Measurements from ENCODE around the gene CCDC85B. TPM values are rescaled to one million over a fixed set of nuclear protein-coding genes. Genes with fewer than 3 reads are reported as not detected.

CCDC85B gene
- 93.7 and 145 TPM in 2 replicates for total RNA-seq

DNA sequence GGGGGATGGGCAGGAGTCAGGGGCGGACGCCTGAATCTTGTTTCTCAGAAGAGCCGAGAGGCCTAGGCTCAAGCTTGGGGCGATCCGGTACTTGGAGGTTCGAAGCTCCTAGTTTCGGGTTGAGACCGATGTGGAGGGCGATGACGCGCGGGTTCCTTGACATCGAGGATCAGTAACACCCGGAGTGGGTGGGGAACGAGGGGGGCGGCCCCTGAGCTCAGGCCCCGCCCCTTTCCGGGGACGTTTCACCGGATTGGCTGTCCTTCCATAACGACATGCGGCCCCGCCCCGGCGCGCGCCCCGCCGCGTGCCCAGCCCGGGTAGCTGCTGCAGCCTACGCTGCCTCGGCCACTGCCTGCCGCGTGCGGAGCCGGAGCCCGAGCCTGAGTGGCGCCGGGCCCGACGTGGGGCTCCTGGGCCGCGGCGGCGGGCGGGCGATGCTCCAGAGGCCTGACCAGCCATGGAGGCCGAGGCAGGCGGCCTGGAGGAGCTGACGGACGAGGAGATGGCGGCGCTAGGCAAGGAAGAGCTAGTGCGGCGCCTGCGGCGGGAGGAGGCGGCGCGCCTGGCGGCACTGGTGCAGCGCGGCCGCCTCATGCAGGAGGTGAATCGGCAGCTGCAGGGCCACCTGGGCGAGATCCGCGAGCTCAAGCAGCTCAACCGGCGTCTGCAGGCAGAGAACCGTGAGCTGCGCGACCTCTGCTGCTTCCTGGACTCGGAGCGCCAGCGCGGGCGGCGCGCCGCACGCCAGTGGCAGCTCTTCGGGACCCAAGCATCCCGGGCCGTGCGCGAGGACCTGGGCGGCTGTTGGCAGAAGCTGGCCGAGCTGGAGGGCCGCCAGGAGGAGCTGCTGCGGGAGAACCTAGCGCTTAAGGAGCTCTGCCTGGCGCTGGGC is at the start of gene CCDC85B:
CCDC85B (plus strand) TSS at position 350 of the 895 bp plus-strand sequence; CDS start at position 461, 111 bp downstream.

DNA sequence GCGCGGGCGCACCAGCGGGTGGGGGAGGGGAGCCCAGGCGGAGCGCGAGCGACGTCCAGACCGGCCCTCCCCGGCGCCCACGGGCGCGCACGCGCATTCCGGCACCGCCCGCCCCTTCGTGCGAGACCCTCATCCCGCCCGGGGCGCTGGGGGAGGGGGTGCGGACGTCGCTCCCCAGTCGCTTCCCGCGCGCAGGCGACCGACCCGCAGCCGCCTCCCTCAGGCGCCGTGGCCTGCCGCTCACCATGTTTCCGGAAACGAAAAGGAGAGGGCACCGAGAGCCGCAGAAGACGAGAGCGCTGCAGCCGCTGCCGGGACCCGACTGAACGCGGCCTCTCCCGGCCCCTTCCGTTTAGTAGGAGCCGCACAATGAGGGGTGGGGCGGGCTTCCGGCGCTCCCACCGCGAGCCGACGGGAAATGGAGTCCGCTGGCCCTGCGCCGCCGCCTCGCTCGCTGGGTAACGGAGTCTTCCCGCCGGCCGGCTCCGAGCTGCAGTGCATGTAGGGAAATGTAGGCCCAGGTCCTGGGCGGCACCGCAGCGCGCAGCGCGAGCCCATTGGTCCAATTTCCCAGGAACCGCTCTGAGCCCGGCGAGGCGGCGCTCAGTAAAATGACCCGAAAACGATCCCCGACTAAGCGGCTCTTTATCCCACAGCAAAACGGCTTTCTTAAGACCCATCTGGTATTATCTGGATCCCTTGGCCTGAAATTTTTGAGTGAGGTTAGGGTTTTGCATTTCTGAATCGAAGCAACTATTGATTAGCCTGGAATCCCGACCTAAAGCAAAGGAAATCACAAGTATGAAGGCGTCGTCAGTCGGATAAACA is 32.4 kb upstream of the CCDC85B start, which contains the start of gene CFL1:
CFL1 (minus strand) TSS at position 328 of the 828 bp plus-strand sequence; CDS start at position 247, 81 bp downstream.

DNA sequence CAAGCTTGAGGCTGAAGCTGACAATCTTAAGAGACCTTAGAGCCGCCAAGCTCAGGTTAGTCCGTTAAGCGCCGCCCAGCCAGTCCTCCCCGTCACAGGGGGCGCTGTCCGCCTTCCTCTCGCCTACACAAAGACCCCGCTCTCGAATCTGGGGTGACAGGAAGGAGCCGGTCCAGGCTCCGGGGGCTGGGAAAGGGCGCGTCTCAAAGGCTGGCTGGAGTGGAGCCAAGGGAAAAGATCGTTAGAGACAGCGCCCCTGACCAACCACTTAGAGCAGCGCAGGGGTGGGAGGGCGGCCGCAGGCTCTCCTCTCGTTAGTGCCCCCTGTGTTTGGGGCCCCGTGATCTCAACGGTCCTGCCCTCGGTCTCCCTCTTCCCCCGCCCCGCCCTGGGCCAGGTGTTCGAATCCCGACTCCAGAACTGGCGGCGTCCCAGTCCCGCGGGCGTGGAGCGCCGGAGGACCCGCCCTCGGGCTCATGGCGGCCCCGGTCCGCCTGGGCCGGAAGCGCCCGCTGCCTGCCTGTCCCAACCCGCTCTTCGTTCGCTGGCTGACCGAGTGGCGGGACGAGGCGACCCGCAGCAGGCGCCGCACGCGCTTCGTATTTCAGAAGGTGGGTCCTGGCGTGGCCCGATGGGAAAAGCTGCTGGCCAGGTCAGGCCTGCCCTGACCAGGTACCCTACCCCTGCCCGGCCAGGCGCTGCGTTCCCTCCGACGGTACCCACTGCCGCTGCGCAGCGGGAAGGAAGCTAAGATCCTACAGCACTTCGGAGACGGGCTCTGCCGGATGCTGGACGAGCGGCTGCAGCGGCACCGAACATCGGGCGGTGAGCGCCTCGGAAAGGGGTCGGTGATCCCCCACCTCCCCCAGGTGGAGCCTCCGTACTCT is 30.0 kb upstream of the CCDC85B start, which contains the start of gene MUS81:
MUS81 (plus strand) TSS at position 156 of the 887 bp plus-strand sequence; CDS start at position 477, 321 bp downstream.

DNA sequence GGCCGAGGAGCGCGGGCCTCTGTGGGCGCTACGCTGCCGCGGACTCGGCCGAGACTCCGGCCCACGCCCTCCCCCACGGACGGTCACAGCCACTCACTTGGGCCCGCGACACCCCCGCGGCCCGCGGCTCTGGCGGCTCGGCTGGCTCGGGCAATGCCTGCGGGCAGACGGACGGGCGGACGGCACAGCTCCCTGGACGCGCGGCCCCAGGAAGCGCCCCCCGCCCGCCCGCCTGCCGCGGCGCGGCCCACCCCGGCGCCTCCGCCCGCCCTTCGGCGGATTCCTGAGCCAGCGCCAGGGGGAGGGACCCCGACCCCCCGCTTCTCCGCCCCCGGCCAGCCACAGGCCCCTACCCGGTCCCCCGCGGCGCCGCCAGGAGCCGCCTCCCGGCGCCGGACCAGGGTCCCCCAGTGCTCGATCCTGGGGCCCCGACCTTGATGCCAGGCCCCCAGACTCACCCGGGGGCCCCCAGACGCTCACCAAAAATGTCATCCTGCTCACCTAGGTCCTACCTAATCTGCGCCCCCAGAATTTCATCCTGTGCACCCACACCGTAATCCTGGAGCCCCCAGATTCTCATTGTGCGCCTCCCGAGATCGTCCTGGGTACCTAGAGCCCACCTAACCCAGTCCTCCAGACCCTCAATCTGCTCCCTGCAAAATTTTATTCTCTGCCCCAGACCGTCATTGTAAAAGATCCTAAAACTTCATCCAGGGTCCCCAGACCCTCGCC is 17.7 kb upstream of the CCDC85B start, which contains the start of gene EFEMP2:
EFEMP2 (minus strand) TSS at position 215 of the 732 bp plus-strand sequence. CDS start 446 bp downstream, outside the sequence.

DNA sequence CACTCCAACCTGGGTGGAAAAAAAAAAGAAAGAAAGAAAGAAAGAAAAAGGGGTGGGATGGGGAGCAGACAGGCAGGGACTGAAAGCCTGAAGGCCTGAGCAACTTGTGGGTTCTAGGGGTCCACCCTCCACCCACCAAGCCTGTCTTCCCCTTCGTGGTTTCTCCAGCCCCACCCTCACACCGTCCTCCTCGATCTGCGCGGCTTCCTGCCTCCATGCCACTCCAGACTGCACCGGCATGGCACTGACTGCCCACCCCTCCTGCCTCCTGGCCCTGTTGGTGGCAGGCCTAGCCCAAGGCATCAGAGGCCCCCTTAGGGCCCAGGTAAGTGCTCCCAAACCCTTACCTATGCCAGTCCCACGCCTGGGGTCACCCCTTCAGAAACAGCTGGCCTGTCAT is 10.9 kb upstream of the CCDC85B start, which contains the start of gene CTSW:
CTSW (plus strand) TSS at position 221 of the 400 bp plus-strand sequence; CDS start at position 239, 18 bp downstream.

DNA sequence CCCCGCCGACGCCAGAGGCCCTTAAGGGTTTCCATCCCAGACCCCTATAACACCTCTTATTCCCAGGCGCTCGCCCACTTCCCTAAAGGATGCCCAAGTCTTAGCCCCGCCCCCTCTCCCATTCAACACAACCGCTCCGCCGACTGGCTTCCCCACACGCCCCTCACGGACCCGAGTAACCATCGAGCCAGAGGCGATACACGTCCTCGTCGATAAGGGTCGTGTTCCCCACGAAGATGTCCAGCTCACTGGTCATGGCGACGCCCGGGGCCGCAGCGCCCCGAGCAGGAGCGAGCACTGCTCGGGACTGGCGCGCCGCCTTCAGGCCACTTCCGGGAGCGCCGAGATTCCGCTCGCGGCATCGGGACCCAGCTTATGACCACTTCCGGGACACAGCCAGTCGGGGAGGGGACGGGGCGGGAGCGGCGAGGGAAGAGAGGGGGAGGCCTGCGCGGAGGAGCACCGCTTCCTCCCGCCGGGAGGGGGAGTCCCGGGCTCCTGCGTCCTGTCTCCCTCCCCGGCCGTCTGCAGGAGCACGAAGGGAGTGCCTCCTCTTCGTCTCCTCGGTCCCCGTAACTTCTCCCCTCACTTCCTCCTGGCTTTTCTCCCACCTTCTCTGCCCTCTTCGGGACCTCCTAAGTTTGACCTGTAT is 2.2 kb upstream of the CCDC85B start, which contains the start of gene FIBP:
FIBP (minus strand) TSS at position 309 of the 652 bp plus-strand sequence; CDS start at position 256, 53 bp downstream.

DNA sequence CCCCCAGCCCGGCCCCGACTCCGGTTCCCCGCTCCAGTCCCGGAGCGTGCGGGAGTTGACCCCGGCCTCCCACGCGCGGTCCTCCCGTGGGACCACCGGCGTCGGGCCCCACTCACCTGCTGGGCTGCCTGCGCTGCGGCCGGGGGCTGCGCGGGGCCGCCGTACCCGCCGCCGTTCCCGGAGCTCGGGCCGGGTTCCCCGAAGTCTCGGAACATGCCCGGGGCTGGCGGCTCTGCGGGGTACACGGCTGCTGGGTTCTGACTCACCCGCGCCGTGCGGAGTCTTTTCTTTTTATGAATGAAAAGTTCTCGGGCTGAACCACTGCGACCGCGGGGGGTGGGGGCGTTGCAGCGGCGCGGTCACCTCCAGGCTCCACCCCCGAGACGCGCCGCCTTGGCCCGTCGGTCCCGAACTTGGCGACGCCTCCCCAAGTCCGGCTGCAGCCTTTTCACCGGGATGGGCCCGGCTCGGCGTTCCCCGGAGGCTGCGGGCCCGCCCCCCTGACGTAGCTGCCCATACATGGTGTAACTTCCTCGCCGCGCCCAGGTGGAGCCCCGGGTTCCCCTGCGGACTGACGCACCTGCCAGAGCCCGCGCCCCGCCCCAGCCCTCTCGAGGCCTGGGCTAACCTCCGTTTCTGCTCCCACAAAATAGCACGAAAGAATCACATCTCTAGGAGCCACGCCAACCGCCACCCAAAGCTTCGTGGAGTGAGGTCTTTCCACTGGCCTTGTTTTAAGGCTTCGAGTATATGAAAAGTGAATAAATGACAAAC is 9.8 kb downstream of the CCDC85B start, which contains the start of gene FOSL1:
FOSL1 (minus strand) TSS at position 264 of the 774 bp plus-strand sequence; CDS start at position 215, 49 bp downstream.

DNA sequence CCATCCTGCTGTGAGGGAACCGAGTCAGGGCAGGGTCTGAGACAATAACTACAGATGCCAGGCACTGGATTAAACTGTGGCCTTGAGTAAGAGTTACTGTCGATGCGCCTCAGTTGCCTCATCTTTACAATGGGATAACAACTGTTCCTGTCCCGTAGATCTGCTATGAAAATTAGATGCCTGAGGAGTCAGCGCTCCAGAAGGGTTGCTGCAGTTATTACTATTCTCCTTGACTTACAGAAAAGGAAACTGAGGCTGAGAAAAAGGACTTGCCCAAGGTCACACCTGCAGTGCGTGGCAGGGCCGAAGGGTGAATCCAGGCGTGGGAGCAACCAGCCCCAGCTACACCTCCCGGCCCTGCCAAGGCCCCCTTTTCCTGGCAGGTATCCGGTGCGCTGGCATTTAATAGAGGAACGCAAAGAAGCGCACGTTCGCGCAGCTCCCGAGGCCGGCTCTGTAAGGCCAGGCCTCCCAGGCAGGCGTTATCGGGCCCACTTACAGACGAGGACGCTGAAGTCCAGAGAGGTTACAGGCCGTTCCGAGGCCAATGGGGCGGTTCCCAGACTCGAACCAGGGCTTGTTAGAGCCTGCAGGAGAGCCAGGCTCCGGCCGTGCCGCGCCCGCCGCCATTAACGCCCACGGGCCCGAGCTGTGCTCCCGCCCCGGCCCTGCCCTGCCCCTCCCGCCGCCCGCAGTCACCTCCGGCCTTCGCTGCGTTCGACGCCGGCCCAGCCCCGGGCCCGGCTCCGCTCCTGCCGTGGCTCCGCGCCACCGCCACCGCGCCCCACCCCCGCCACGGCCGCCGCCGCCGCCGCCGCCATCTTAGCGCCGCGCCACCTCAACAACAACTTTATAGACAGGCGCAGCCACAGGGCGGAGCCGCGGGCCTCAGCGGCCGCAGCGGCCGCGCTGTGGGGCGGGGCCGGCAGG is 28.0 kb downstream of the CCDC85B start, which contains the start of gene C11orf68:
C11orf68 (minus strand) TSS at position 852 of the 930 bp plus-strand sequence; CDS start at position 821, 31 bp downstream.

DNA sequence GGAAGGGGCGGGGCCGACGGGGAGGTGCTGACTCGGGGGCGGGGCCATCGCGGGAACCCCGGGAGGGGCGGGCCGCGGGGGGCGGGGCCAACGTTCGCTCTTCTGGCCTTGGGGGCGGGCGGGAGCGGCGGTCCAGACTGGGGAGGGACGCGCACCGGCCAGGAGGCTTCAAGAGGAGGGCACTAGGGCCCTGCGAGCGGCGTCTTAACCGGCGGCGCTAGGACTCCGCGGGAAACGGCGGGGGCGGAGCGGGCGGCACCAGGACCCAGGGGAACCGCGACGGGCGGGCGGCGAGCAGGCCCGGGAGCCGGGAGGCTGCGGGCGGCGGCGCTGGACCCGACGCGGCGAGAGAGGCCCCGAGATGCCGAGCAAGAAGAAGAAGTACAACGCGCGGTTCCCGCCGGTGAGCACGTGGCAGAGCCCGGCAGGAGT is 28.7 kb downstream of the CCDC85B start, which contains the start of gene DRAP1:
DRAP1 (plus strand) TSS at position 286 of the 432 bp plus-strand sequence; CDS start at position 362, 76 bp downstream.

Other genes starting within 250 kb of the CCDC85B start
- gene RELA, start 227.8 kb upstream of the CCDC85B start, total RNA-seq: 35.5 and 68.3 TPM in 2 replicates
- 33.8 and 37.9 TPM in 2 replicates for gene KAT5, start 178.4 kb upstream of the CCDC85B start, total RNA-seq
- 61.6 and 92.6 TPM in 2 replicates for gene RNASEH2C, start 169.9 kb upstream of the CCDC85B start, total RNA-seq
- gene AP5B1, start 109.7 kb upstream of the CCDC85B start, total RNA-seq: 21.3 and 24.3 TPM in 2 replicates
- gene OVOL1, start 103.6 kb upstream of the CCDC85B start, total RNA-seq: 26.4 and 31.0 TPM in 2 replicates
- 0.14 and 0.56 TPM in 2 replicates for gene SNX32, start 56.7 kb upstream of the CCDC85B start, total RNA-seq
- 1,465 and 1,537 TPM in 2 replicates for gene CFL1, start 32.5 kb upstream of the CCDC85B start, total RNA-seq
- 23.6 and 28.4 TPM in 2 replicates for gene MUS81, start 30.2 kb upstream of the CCDC85B start, total RNA-seq
- gene EFEMP2, start 17.9 kb upstream of the CCDC85B start, total RNA-seq: 12.8 and 27.5 TPM in 2 replicates
- not detected in 2 replicates for gene CTSW, start 10.8 kb upstream of the CCDC85B start, total RNA-seq
- 89.0 and 143 TPM in 2 replicates for gene FIBP, start 2.2 kb upstream of the CCDC85B start, total RNA-seq
- 63.3 and 87.1 TPM in 2 replicates for gene FOSL1, start 9.7 kb downstream of the CCDC85B start, total RNA-seq
- gene C11orf68, start 28.4 kb downstream of the CCDC85B start, total RNA-seq: 10.9 and 11.0 TPM in 2 replicates
- gene DRAP1, start 28.8 kb downstream of the CCDC85B start, total RNA-seq: 175 and 190 TPM in 2 replicates
- not detected in 2 replicates for gene TSGA10IP, start 54.8 kb downstream of the CCDC85B start, total RNA-seq
- 35.3 and 45.9 TPM in 2 replicates for gene SART1, start 71.1 kb downstream of the CCDC85B start, total RNA-seq
- gene EIF1AD, start 111.5 kb downstream of the CCDC85B start, total RNA-seq: 24.1 and 33.0 TPM in 2 replicates
- gene BANF1, start 111.8 kb downstream of the CCDC85B start, total RNA-seq: 120 and 130 TPM in 2 replicates
- gene CST6, start 121.3 kb downstream of the CCDC85B start, total RNA-seq: 8.9 and 9.3 TPM in 2 replicates
- gene CATSPER1, start 135.8 kb downstream of the CCDC85B start, total RNA-seq: 0.42 TPM in 1 of 2 replicates, not detected in the other
- gene GAL3ST3, start 158.5 kb downstream of the CCDC85B start, total RNA-seq: 0.28 TPM in 1 of 2 replicates, not detected in the other
- 156 TPM in 2 replicates for gene SF3B2, start 161.7 kb downstream of the CCDC85B start, total RNA-seq
- 23.6 and 24.8 TPM in 2 replicates for gene PACS1, start 179.6 kb downstream of the CCDC85B start, total RNA-seq

Data from airway epithelial cell (primary cell).